ENCODE results near the gene RGS1.

DNA sequence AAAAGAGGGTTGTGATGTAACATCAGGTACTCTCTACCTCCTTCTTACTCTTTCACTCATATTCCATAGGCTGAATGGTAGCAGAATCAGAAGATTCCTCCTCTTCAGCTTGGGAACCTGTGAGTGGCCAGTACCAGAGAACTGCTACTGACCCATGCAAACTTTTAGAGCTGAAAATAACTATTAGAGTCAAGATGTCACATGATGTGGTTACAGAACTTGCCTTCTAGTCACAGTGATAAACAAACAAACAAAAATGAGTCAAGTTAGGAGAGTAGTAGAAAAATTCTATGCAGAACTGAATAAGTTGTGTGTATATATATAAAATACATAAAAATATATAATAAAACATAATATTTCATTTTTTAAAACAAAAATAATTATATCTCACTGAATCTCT, 47.6 kb upstream of the RGS1 start:
- TF ChIP-seq CTCF (conservative IDR thresholded peaks at IDR 0.05; ENCODE audit: low read depth, low read length) (no peak), EZH2 (IDR thresholded peaks at IDR 0.05; ENCODE audit: low read length, unreplicated experiment) (no peak), EZH2phosphoT487 (IDR thresholded peaks at IDR 0.05; ENCODE audit: borderline replicate concordance, low read length) (no peak)
